DOHH2 (cell line): ENCODE data around the gene EVPL.

Source experiments
- H3F3A ChIP-seq: fragments of 200-600 bp; sonication (generic), shearing (Covaris generic); 2 replicates; pipeline ENCODE4 v1.6.0; 2016; ENCODE audit warnings: antibody characterized with exemption, mild to moderate bottlenecking; ENCODE audit not compliant: control insufficient read depth, insufficient read depth
- H3K27ac ChIP-seq: fragments of 200-600 bp; sonication (generic); 2 replicates; pipeline ENCODE4 v1.5.1; 2014; ENCODE audit warnings: low read depth, mild to moderate bottlenecking, low read length, moderate library complexity
- H3K27me3 ChIP-seq: fragments of 200-600 bp; sonication (generic); 2 replicates; pipeline ENCODE4 v1.6.1; 2014; ENCODE audit warnings: mild to moderate bottlenecking, low read length, mixed read lengths; ENCODE audit not compliant: control insufficient read depth
- H3K36me3 ChIP-seq: fragments of 200-600 bp; sonication (generic); 2 replicates; pipeline ENCODE4 v1.6.1; 2014; ENCODE audit warnings: mild to moderate bottlenecking, low read length, moderate library complexity, mixed read lengths; ENCODE audit not compliant: control insufficient read depth
- H3K4me1 ChIP-seq: fragments of 200-600 bp; sonication (generic); 2 replicates; pipeline ENCODE4 v1.6.1; 2014; ENCODE audit warnings: mild to moderate bottlenecking, low read length, mixed read lengths; ENCODE audit not compliant: control insufficient read depth
- H3K4me2 ChIP-seq: fragments of 200-600 bp; sonication (generic); 2 replicates; pipeline ENCODE4 v1.6.0; 2014; ENCODE audit warnings: mild to moderate bottlenecking, low read length, moderate library complexity
- H3K4me3 ChIP-seq: fragments of 200-600 bp; sonication (generic); 2 replicates; pipeline ENCODE4 v1.5.1; 2014; ENCODE audit warnings: mild to moderate bottlenecking, low read length, mixed read lengths
- H3K79me2 ChIP-seq: fragments of 200-600 bp; sonication (generic); 2 replicates; pipeline ENCODE4 v1.6.1; 2014; ENCODE audit warnings: mild to moderate bottlenecking, low read length, mixed read lengths; ENCODE audit not compliant: control insufficient read depth
- H3K9me2 ChIP-seq: fragments of 200-600 bp; sonication (generic); replicated peaks from 2 replicates; pipeline ENCODE4 v1.6.1; 2014; ENCODE audit warnings: mild to moderate bottlenecking, low read length, mixed read lengths; ENCODE audit not compliant: control insufficient read depth
- H3K9me3 ChIP-seq: fragments of 200-600 bp; sonication (generic); 2 replicates; pipeline ENCODE4 v1.6.1; 2014; ENCODE audit warnings: antibody characterized with exemption, low read length, mixed read lengths; ENCODE audit not compliant: control insufficient read depth, insufficient read depth
- H4K20me1 ChIP-seq: fragments of 200-600 bp; sonication (generic); 2 replicates; pipeline ENCODE4 v1.6.0; 2014; ENCODE audit warnings: low read depth, mild to moderate bottlenecking, antibody characterized with exemption, low read length, moderate library complexity; ENCODE audit not compliant: control insufficient read depth, insufficient read depth
- CTCF ChIP-seq: fragments of 200-600 bp; sonication (generic); IDR thresholded peaks from one replicate; pipeline ENCODE4 v1.5.1; 2014; ENCODE audit warnings: antibody characterized with exemption, mild to moderate bottlenecking, low read depth, low read length; ENCODE audit not compliant: poor library complexity, severe bottlenecking
- EZH2phosphoT487 ChIP-seq: fragments of 200-600 bp; sonication (generic); IDR thresholded peaks from 2 replicates; pipeline ENCODE4 v1.6.1; 2017; ENCODE audit warnings: borderline replicate concordance, mild to moderate bottlenecking, antibody characterized with exemption, low read length, moderate library complexity, mixed read lengths

The EVPL gene

GRCh38 chr17:76040376-76040775, 13.3 kb upstream of the EVPL start:
- no peak for TF ChIP-seq CTCF
- TF ChIP-seq EZH2phosphoT487: no peak
- Histone ChIP-seq H3K27me3 (no peaks in the 10 kb centered on the region), H3F3A (no peaks in the 10 kb centered on the region), H3K9me3 (no peaks in the 10 kb centered on the region), H3K4me3 (no peak overlapping the region), H4K20me1 (no peaks in the 10 kb centered on the region), H3K79me2 (no peaks in the 10 kb centered on the region), H3K27ac (no peak overlapping the region), H3K9me2 (no peaks in the 10 kb centered on the region), H3K4me2 (no peak overlapping the region), H3K36me3 (peaks cover 68% of the 10 kb centered on the region), H3K4me1 (no peaks in the 10 kb centered on the region)

- no peak for TF ChIP-seq CTCF
- no peak for TF ChIP-seq EZH2phosphoT487
- Histone ChIP-seq H3K36me3 (peaks cover 56% of the 10 kb centered on the region), H3K27ac (no peak overlapping the region), H3K4me3 (no peak overlapping the region), H3K4me2 (no peak overlapping the region), H3K27me3 (no peaks in the 10 kb centered on the region), H3K4me1 (no peaks in the 10 kb centered on the region), H4K20me1 (no peaks in the 10 kb centered on the region), H3K9me3 (no peaks in the 10 kb centered on the region), H3F3A (no peaks in the 10 kb centered on the region), H3K9me2 (no peaks in the 10 kb centered on the region), H3K79me2 (no peaks in the 10 kb centered on the region)
Measured at GRCh38 chr17:76039121-76039520, 12.0 kb upstream of the EVPL start.

GRCh38 chr17:76038050-76038449, 10.9 kb upstream of the EVPL start:
- no peaks in the 10 kb centered on the region for H3F3A ChIP-seq
- H3K36me3 ChIP-seq: peaks cover 45% of the 10 kb centered on the region
- no peaks in the 10 kb centered on the region for H3K79me2 ChIP-seq
- H3K4me1 ChIP-seq: no peaks in the 10 kb centered on the region
- H3K9me2 ChIP-seq: no peaks in the 10 kb centered on the region
- no peak overlapping the region for H3K4me3 ChIP-seq
- H3K27ac ChIP-seq: no peak overlapping the region
- no peak for TF ChIP-seq CTCF
- TF ChIP-seq EZH2phosphoT487: no peak
- no peaks in the 10 kb centered on the region for H4K20me1 ChIP-seq
- H3K9me3 ChIP-seq: no peaks in the 10 kb centered on the region
- no peaks in the 10 kb centered on the region for H3K27me3 ChIP-seq
- no peak overlapping the region for H3K4me2 ChIP-seq
